HG03432 (cell line): ENCODE results near the gene TRIM46.

Experiments
- ATAC-seq: cut with Tn5 transposase; IDR thresholded peaks from one replicate; pipeline ENCODE4 v1.9.1; 2021; ENCODE audit warnings: mild to moderate bottlenecking, moderate library complexity; ENCODE audit not compliant: unreplicated experiment

Gene TRIM46

GRCh38 chr1:155173478-155174323 is at the start of gene TRIM46:
Gene TRIM46 (plus strand): TSS chr1:155173849. CDS start chr1:155173967, 118 bp downstream.
- no peak for ATAC-seq

DNA sequence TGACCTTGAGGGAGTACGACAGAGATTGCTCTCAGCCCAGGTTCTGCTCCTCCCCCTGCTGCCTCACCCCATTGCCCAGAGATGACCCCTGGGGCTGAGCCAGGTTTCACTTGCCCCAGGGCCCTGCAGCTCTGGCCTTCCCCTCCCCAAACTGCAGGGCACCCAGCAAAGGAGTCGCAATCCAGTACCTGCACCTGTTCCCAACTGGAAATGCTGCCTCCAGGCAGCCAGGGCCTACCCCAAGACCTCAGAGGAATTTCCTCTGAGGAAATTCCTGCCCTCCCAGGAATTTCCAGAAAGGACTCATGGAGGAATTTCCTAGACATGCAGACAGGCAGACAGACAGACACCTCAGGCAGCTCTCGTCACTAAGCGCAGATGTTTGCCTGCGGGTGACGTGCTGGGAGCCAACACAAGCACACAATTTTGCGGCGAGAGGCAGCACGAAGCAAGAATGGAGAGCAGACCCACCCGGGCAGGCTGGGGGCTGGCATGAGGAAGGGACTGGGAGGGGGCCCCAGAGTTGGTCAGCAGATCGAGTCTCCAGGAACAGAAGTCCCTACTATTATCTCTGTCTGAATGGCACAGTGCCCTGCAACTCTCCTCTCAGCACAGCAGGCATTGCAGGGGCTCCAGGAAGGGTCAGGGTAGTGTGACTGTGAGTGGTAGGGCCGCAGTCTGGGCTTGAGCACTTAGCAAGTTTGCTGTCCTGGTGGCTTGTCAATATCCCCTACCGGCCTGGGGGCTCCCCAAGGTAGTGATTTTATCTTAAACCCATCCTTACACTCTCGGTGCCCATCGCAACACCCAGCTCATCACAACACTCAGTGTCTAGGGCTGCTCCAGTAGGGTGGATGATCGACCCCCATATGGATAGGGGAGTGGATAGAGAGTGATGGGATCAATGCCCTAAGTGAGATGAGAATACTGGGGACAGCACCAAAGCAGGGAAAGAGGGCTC is 48.9 kb upstream of the TRIM46 start:
- ATAC-seq, result no peak

GRCh38 chr1:155125511-155125945 is 48.1 kb upstream of the TRIM46 start:
- no peak for ATAC-seq

DNA sequence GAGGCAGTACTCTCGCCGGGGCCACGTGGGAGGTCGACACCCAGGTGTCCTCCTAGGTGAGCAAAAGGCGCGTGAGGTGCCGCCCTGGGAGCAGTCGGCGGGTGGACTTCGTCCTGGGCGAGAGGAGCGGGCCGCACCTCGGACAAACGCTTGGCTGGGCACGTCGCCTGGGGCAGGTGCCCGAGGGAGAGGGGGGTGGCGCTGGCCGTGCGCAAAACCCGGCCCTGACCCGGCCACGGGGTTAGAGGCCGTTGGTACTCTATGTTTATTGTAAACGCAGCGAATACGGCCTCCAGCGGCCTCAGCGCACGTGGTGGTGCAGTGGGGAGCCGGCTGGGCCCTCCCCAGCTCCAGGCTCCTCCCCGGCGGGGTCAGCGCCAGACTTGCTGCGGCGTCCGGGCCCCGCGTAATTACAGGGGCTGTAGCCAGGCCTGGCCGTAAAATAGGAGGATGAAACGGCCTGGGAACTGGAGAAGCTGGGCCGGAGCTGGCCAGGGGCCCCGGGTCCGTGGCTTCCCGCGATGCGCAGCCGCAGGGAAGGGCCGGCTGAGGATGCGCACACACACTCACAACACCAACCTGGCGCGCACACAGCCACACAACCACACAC is 47.6 kb upstream of the TRIM46 start:
- ATAC-seq, result no peak

DNA sequence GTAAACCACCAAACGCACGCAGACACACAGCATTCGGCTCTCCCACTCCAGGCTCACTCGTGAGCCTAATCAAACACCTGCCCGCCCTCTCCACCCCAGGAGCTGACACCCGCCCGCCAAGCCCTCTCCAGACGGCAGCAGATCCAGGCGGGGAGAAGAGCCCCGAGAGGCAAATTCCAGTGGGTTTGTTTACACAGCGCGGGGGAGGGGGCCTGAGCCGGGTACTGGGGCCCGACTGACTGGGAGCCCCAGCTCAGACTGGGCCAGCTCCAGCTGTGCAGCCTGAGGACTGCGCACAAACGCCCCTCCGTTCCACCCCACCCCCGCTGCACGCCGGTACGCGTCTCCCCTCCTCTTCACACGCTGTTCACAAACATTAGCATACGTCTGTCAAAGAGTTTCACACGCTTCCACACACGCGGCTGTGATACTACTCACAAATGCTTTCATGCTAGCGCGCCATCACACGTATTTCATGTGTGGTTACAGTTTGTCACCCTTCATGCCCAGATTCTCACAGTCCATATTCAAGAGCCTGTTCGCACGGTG is 47.0 kb upstream of the TRIM46 start:
- no peak for ATAC-seq

- no peak for ATAC-seq
Measured at GRCh38 chr1:155127105-155127966, 46.3 kb upstream of the TRIM46 start, which contains the start of gene EFNA1. Gene EFNA1 (plus strand): TSS chr1:155127876. CDS start chr1:155127978, 102 bp downstream.

- no peak for ATAC-seq
Measured at GRCh38 chr1:155127967-155128754, 45.5 kb upstream of the TRIM46 start.

- ATAC-seq, result no peak
Measured at GRCh38 chr1:155128755-155129473, 44.7 kb upstream of the TRIM46 start.

- ATAC-seq, result no peak
Measured at GRCh38 chr1:155130272-155131006, 43.2 kb upstream of the TRIM46 start.

DNA sequence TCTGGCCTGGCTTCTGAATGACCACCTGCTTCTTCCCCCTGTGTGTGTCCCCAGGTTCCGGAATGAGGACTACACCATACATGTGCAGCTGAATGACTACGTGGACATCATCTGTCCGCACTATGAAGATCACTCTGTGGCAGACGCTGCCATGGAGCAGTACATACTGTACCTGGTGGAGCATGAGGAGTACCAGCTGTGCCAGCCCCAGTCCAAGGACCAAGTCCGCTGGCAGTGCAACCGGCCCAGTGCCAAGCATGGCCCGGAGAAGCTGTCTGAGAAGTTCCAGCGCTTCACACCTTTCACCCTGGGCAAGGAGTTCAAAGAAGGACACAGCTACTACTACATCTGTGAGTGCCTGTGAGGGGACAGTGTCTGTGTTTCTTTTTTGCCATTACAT is 42.4 kb upstream of the TRIM46 start:
- no peak for ATAC-seq

DNA sequence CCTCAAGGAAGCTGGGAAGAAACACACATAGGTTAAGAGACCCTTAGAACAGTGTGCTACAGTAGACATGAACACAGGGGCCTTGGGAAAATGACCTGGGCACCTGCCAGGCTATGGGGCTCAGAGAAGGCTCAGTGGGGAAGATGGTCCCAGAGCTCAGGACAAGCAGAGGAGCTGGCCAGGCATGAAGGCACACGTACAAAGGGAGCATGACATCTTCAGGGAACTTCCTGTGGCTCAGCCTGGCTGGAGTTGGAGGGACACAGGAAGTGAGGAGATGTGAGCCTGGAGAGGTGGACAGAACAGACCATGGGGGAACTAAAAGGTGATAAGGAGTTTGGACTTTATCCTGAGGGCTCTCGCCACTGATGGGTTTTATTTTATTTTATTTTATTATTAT is 41.8 kb upstream of the TRIM46 start:
- no peak for ATAC-seq

GRCh38 chr1:155133799-155134281 is 39.8 kb upstream of the TRIM46 start:
- no peak for ATAC-seq

GRCh38 chr1:155134322-155134721 is 39.3 kb upstream of the TRIM46 start:
- no peak for ATAC-seq

DNA sequence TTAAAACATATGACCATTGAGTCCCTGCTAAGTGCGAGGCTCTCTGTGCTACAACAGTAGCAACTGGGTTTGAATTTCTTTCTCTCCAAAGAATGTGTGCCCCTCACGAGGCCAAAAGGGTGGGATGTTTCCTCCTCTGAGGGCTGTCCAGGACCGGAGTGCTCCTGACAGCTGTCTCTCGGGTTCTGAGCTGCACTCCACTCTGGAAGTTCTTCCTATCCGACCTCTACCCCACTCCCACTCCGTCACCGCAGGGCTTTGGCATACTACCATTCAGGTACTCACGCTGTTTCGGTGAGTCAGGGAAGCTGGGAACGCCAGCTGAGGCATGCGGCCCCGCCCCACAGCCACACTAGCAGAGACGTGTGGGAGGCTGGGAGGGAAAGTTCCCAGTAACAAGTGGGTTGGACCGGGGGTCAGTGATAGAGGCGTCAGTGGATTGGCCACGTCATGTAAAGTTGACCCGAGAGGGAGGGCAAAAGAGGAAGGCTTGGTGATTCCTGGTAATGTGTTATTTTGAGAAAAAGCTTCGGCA is 38.7 kb upstream of the TRIM46 start:
- no peak for ATAC-seq

DNA sequence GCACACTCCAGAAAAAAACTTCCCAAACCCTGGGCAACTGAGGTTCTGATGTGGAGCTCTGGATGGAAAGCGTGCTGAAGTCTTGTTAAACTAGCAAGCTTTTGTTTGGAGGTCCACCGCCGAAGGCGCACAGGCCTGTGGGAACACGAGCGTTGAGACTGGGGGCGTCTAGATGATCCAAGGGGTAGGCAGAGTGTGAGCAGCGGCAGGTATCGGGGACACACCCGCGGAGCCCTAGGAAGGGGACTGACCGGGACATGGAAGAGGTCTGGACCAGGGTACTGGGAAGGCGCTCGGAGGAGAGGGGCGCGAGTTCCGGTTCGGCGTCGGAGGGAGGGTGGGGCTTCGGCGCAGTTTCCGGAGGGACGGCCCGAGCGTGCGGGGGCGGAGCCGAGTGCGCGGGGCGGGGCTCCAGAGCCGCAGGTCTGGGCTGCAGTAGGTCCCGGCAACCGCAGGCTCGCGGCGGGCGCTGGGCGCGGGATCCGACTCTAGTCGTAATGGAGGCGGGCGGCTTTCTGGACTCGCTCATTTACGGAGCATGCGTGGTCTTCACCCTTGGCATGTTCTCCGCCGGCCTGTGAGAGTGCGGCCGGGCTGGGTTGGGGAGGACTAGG is 38.1 kb upstream of the TRIM46 start, which contains the start of gene SLC50A1:
Gene SLC50A1, plus strand, starts transcription at position 438 of the 614 bp plus-strand sequence. Its CDS starts 60 bp downstream, at position 498.
- peak; percentile 81 for ATAC-seq

GRCh38 chr1:155136748-155137147 is 36.9 kb upstream of the TRIM46 start:
- no peak for ATAC-seq
